Thyroid gland (tissue), 4 donors: ENCODE data around the gene SPRTN. TPM values are rescaled to one million over a fixed set of nuclear protein-coding genes. Genes with fewer than 3 reads are reported as not detected.

Experiments
- DNase-seq, 2 donors: peaks; one replicate each; pipeline ENCODE4 v3.0.0-alpha.2; 2019
- H3K27ac ChIP-seq, 3 donors: fragments of 200-600 bp; sonication (generic); 1 replicate in 2 of 3; 2 replicates in 1 of 3; pipeline ENCODE4 v1.5.1; 2016 to 2019; ENCODE audit warnings: mild to moderate bottlenecking in 1 of 3, moderate library complexity in 1 of 3
- H3K27me3 ChIP-seq: fragments of 200-600 bp; sonication (generic); one replicate; pipeline ENCODE4 v1.5.1; 2019
- H3K36me3 ChIP-seq, 2 donors: fragments of 200-600 bp; sonication (generic); one replicate each; pipeline ENCODE4 v1.5.1; 2016 to 2019
- H3K4me1 ChIP-seq, 2 donors: fragments of 200-600 bp; sonication (generic); one replicate each; pipeline ENCODE4 v1.5.1; 2017 to 2019
- H3K4me3 ChIP-seq, 3 donors: fragments of 200-600 bp; sonication (generic); replicated peaks in 1 of 3; 1 replicate in 2 of 3; 2 replicates in 1 of 3; pipeline ENCODE4 v1.5.1; 2016; ENCODE audit warnings: mild to moderate bottlenecking in 1 of 3
- H3K9me3 ChIP-seq: fragments of 200-600 bp; sonication (generic); one replicate; pipeline ENCODE4 v1.5.1; 2017
- CTCF ChIP-seq, 6 experiments: fragments of 200-600 bp in 3 of 6; fragments of 450-650 bp in 3 of 6; sonication (generic) in 3 of 6; IDR thresholded peaks; one replicate each; pipeline ENCODE4 v1.5.1; 2016 to 2019; ENCODE audit warnings: antibody characterized with exemption in 6 of 6, mild to moderate bottlenecking in 2 of 6, inconsistent platforms in 1 of 6, moderate library complexity in 1 of 6
- POLR2A ChIP-seq, 2 donors: fragments of 450-650 bp; IDR thresholded peaks; one replicate each; pipeline ENCODE4 v1.6.1; 2017; ENCODE audit warnings: antibody characterized with exemption in 2 of 2, mild to moderate bottlenecking in 2 of 2, moderate library complexity in 1 of 2
- WGBS, 2 donors: methylation state at CpG; one replicate each; pipeline ENCODE4 v1.1.5; 2017; 5-methylcytosine and 5-hydroxymethylcytosine counted together
- intact Hi-C: fragments of 100-400 bp; cut with DNase I; formaldehyde crosslinking; loops from one replicate; pipeline ENCODE4 v1.15.1; 2023
- total RNA-seq, 4 donors: library from RNA; depleted of rRNA; stranded (reverse); fragments of >200 nt; gene quantifications; one replicate each; pipeline ENCODE4 v1.2.3, GENCODE V29; 2016

The SPRTN gene
- total RNA-seq, 4 donors from 2014 or later: 11.0 to 28.9 (median 21.9) TPM

GRCh38 chr1:231353086-231353485 is 15.0 kb downstream of the SPRTN start:
- H3K27ac ChIP-seq: no peak overlapping the region
- WGBS, 2 donors: 77 to 86% methylated on average over 2 of the region's 2 CpGs
- intact Hi-C loops: no loop called here
- H3K36me3 ChIP-seq: peaks cover 11 to 18% of the 10 kb centered on the region in 2 donors
- TF ChIP-seq CTCF (IDR thresholded peaks at IDR 0.05) (no peak), POLR2A (IDR thresholded peaks at IDR 0.05) (no peak)
- no peak overlapping the region for H3K4me3 ChIP-seq
- no peak for DNase-seq
- H3K4me1 ChIP-seq: peaks cover 0 to 4% of the 10 kb centered on the region in 2 donors
- no peaks in the 10 kb centered on the region for H3K9me3 ChIP-seq
- H3K27me3 ChIP-seq: no peaks in the 10 kb centered on the region

GRCh38 chr1:231354330-231355020 is 16.4 kb downstream of the SPRTN start:
- DNase-seq: no peak
- Histone ChIP-seq H3K4me3 (no peak overlapping the region), H3K27me3 (no peaks in the 10 kb centered on the region), H3K9me3 (no peaks in the 10 kb centered on the region), H3K4me1 (peaks cover 0 to 7% of the 10 kb centered on the region in 2 donors), H3K36me3 (peaks cover 7 to 11% of the 10 kb centered on the region in 2 donors), H3K27ac (no peak overlapping the region)
- intact Hi-C loops: loop anchor here (5.0 kb wide), 1 partner anchor 248 kb away; no protein-coding TSS in a partner anchor
- TF ChIP-seq POLR2A (IDR thresholded peaks at IDR 0.05): no peak
- no peak for TF ChIP-seq CTCF (IDR thresholded peaks at IDR 0.05)
- WGBS, 2 donors: 92 to 95% methylated on average over 5 of the region's 5 CpGs

DNA sequence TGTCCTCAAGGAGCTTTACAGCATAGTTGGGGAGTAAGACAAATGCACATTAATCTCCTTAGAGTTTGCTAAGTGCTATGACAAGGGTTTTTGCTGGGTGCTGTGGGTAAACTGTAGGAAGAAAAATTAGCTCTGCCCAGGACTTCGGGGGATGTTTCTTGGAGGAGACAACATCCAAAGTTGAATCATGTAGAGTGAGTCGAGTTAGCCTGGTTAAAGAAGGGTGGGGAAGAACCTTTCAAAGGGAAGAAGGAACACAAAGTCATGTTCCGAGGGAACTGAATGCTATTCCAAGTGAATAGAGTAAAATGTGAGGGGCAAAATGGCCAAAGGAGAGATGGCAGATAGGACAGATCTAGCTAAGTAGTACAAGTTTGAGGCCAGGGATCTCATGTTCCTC is 17.1 kb downstream of the SPRTN start:
- Histone ChIP-seq H3K4me3 (no peak overlapping the region), H3K4me1 (peaks cover 0 to 7% of the 10 kb centered on the region in 2 donors), H3K27me3 (no peaks in the 10 kb centered on the region), H3K9me3 (no peaks in the 10 kb centered on the region), H3K36me3 (peaks cover 7 to 8% of the 10 kb centered on the region in 2 donors), H3K27ac (no peak overlapping the region)
- DNase-seq: no peak
- intact Hi-C loops: loop anchor here (5.0 kb wide), 1 partner anchor 247 kb away; no protein-coding TSS in a partner anchor
- 89 to 92% methylated on average over 3 of the region's 3 CpGs for WGBS, 2 donors
- TF ChIP-seq POLR2A (IDR thresholded peaks at IDR 0.05) (no peak), CTCF (IDR thresholded peaks at IDR 0.05) (no peak)

GRCh38 chr1:231357187-231357772 is 19.2 kb downstream of the SPRTN start:
- no peak for TF ChIP-seq CTCF (IDR thresholded peaks at IDR 0.05)
- no peak for TF ChIP-seq POLR2A (IDR thresholded peaks at IDR 0.05)
- no peaks in the 10 kb centered on the region for H3K27me3 ChIP-seq
- intact Hi-C loops: loop anchor here (5.0 kb wide), 1 partner anchor 245 kb away; no protein-coding TSS in a partner anchor
- H3K36me3 ChIP-seq: peaks cover 0 to under 1% of the 10 kb centered on the region in 2 donors
- no peak overlapping the region for H3K4me3 ChIP-seq
- no peak overlapping the region for H3K27ac ChIP-seq
- H3K9me3 ChIP-seq: no peaks in the 10 kb centered on the region
- WGBS, 2 donors: 73 to 85% methylated on average over 10 of the region's 10 CpGs
- DNase-seq: no peak
- H3K4me1 ChIP-seq: peaks cover 0 to 7% of the 10 kb centered on the region in 2 donors

GRCh38 chr1:231357831-231358354 is 19.8 kb downstream of the SPRTN start:
- peak; percentile 50 to 54 for DNase-seq
- TF ChIP-seq POLR2A (IDR thresholded peaks at IDR 0.05): no peak
- TF ChIP-seq CTCF (IDR thresholded peaks at IDR 0.05): peak in 5 of 6 experiments; percentile 23 to 91 (median 80)
- Histone ChIP-seq H3K27ac (peak overlapping the region in 1 of 3 donors; percentile 36), H3K4me1 (peaks cover 0 to 7% of the 10 kb centered on the region in 2 donors), H3K27me3 (no peaks in the 10 kb centered on the region), H3K36me3 (no peaks in the 10 kb centered on the region), H3K4me3 (no peak overlapping the region), H3K9me3 (no peaks in the 10 kb centered on the region)
- intact Hi-C loops: loop anchor here (5.0 kb wide), 1 partner anchor 244 kb away; no protein-coding TSS in a partner anchor
- WGBS, 2 donors: 6 to 11% methylated on average over 4 of the region's 4 CpGs
